Vagina (tissue), 2 donors: ENCODE data around the gene TBXAS1. TPM values are rescaled to one million over a fixed set of nuclear protein-coding genes. Genes with fewer than 3 reads are reported as not detected.

Source experiments
- DNase-seq, 2 donors: peaks; one replicate each; pipeline ENCODE4 v3.0.0-alpha.2; 2017; ENCODE audit errors: extremely low spot score in 2 of 2
- H3K27ac ChIP-seq: fragments of 200-600 bp; sonication (generic); one replicate; pipeline ENCODE4 v1.5.1; 2019
- H3K27me3 ChIP-seq: fragments of 200-600 bp; sonication (generic); one replicate; pipeline ENCODE4 v1.5.1; 2019
- H3K36me3 ChIP-seq, 2 donors: fragments of 200-600 bp; sonication (generic); one replicate each; pipeline ENCODE4 v1.5.1; 2017 to 2019
- H3K4me1 ChIP-seq: fragments of 200-600 bp; sonication (generic); one replicate; pipeline ENCODE4 v1.5.1; 2019
- H3K4me3 ChIP-seq, 2 donors: fragments of 200-600 bp; sonication (generic); 1 replicate in 1 of 2; 2 replicates in 1 of 2; pipeline ENCODE4 v1.5.1; 2016 to 2019
- H3K9me3 ChIP-seq: fragments of 200-600 bp; sonication (generic); one replicate; pipeline ENCODE4 v1.5.1; 2019
- CTCF ChIP-seq, 3 experiments: fragments of 450-650 bp in 2 of 3; fragments of 200-600 bp in 1 of 3; sonication (generic) in 1 of 3; IDR thresholded peaks; one replicate each; pipeline ENCODE4 v1.5.1; 2017 to 2019; ENCODE audit warnings: antibody characterized with exemption in 3 of 3, mild to moderate bottlenecking in 2 of 3, moderate library complexity in 2 of 3
- POLR2A ChIP-seq, 2 donors: fragments of 450-650 bp; IDR thresholded peaks; one replicate each; pipeline ENCODE4 v1.6.1; 2017; ENCODE audit warnings: antibody characterized with exemption in 2 of 2, mild to moderate bottlenecking in 2 of 2, moderate library complexity in 2 of 2
- POLR2AphosphoS5 ChIP-seq, 2 donors: sonication (generic); formaldehyde crosslinking; IDR thresholded peaks; one replicate each; pipeline ENCODE4 v1.9.0; 2017; ENCODE audit warnings: antibody characterized with exemption in 2 of 2, mild to moderate bottlenecking in 2 of 2, low read depth in 1 of 2; ENCODE audit not compliant: insufficient read depth in 1 of 2
- intact Hi-C: fragments of 100-400 bp; cut with DNase I; formaldehyde crosslinking; loops from one replicate; pipeline ENCODE4 v1.15.1; 2023
- total RNA-seq: library from RNA; depleted of rRNA; stranded (reverse); fragments of >200 nt; gene quantifications from one replicate; pipeline ENCODE4 v1.2.3, GENCODE V29; 2016

The TBXAS1 gene
- total RNA-seq, 1 donor from 2014 or later, result 18.4 TPM

DNA sequence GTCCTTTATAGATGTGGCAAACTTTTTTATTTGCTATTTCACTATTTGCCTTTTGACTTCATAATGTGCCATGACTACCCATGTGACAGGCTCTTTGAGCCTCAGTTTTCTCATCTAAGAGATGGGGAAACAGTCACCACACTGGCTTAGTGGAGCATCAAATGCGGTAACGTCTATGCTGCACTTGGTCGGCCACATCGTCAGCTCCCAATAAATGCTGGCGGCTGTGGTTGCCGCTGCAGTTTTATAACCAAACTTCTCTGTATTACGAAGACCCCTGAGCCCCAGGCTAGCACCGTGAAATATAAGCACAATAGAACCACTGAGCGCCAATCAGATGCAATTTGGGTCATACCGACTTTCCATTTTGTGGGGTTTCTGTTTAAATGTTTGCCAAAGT, 177.5 kb downstream of the TBXAS1 start:
- Histone ChIP-seq H3K27ac (no peak overlapping the region), H3K4me3 (no peak overlapping the region), H3K27me3 (no peaks in the 10 kb centered on the region), H3K36me3 (no peaks in the 10 kb centered on the region), H3K4me1 (no peaks in the 10 kb centered on the region), H3K9me3 (no peaks in the 10 kb centered on the region)
- intact Hi-C loops, result loop anchor here (5.0 kb wide), 1 partner anchor 504 kb away; no protein-coding TSS in a partner anchor
- DNase-seq, result no peak
- TF ChIP-seq POLR2A (IDR thresholded peaks at IDR 0.05), result no peak
- TF ChIP-seq POLR2AphosphoS5 (IDR thresholded peaks at IDR 0.05; ENCODE audit: insufficient read depth in 1 of 2, low read depth in 1 of 2), result no peak
- TF ChIP-seq CTCF (IDR thresholded peaks at IDR 0.05), result no peak

DNA sequence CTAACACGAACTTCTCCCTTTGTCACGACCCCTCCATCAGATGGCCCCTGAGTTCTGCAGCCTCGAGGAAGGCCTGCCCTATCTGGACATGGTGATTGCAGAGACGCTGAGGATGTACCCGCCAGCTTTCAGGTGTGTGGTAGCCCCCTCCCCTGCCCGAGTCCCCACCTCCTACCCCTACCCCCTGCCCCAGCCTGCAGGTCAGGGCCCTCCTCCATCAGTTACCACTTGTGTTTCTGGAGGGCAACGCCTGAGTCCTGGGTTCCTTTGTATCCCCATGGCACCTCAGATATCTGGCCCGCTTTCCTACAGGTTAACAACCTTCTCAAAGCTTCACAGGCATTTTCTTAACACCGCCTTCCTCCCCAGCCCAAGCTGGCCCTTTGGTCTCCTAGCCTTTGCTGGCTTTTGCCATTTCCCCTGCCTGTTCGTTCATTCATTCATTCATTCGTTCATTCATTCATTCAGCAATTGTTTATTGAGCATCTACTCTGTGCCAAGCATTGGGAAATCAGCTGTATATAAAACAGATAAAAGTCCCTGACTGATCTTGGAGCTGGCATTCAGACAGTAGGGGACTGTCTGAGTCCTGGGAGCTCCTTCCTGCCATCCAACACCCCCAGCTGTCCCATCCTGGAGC, 178.1 kb downstream of the TBXAS1 start:
- Histone ChIP-seq H3K4me3 (no peak overlapping the region), H3K36me3 (no peaks in the 10 kb centered on the region), H3K27me3 (no peaks in the 10 kb centered on the region), H3K4me1 (no peaks in the 10 kb centered on the region), H3K27ac (no peak overlapping the region), H3K9me3 (no peaks in the 10 kb centered on the region)
- DNase-seq, result no peak
- intact Hi-C loops, result loop anchor here (5.0 kb wide), 1 partner anchor 505 kb away; no protein-coding TSS in a partner anchor
- TF ChIP-seq POLR2A (IDR thresholded peaks at IDR 0.05) (no peak), CTCF (IDR thresholded peaks at IDR 0.05) (no peak), POLR2AphosphoS5 (IDR thresholded peaks at IDR 0.05; ENCODE audit: insufficient read depth in 1 of 2, low read depth in 1 of 2) (no peak)

DNA sequence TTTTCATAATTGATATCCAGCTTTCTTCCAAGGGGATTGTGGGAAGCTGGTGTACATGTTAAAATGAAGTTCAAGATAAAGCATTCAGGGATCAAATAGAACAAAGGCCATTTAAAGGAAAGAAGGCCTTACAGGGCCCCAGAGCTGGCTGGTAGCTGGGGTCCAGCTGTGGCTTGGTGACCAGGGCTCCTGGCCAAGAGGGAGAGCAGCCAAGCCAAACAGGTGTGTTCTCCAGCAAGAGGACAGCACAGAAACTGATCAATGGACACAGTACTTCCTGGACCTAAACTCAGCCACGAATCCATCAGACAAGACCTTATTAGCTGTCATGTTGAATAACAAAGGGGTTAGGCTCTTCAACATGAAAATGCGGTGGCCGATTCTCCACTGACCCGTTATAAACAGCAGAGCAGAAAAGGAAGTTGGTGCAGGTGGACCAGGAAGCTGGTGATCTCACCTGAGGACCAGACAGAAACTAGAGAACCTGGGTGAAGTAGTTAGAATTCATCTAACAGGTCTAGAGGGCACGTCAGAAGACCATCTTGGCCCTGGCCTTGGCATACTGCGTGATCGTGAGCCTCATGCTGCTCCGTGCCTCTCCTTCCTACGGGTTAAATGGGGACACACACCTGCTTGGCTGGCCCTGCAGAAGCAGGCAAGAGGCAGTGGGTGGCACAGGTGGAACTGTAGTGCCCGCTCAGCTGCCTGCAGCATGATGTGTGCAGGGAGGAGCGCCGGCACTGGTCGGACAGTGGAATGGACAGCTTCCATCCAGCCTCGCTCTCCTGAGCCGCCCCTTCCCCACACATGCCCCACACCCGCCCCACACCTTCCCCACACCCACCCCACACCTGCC, 179.9 kb downstream of the TBXAS1 start:
- Histone ChIP-seq H3K4me1 (no peaks in the 10 kb centered on the region), H3K36me3 (no peaks in the 10 kb centered on the region), H3K27ac (no peak overlapping the region), H3K27me3 (no peaks in the 10 kb centered on the region), H3K4me3 (no peak overlapping the region), H3K9me3 (no peaks in the 10 kb centered on the region)
- intact Hi-C loops, result loop anchor here (5.0 kb wide), 1 partner anchor 507 kb away; no protein-coding TSS in a partner anchor
- DNase-seq, result no peak
- TF ChIP-seq POLR2AphosphoS5 (IDR thresholded peaks at IDR 0.05; ENCODE audit: insufficient read depth in 1 of 2, low read depth in 1 of 2), result no peak
- TF ChIP-seq POLR2A (IDR thresholded peaks at IDR 0.05), result no peak
- TF ChIP-seq CTCF (IDR thresholded peaks at IDR 0.05), result no peak

DNA sequence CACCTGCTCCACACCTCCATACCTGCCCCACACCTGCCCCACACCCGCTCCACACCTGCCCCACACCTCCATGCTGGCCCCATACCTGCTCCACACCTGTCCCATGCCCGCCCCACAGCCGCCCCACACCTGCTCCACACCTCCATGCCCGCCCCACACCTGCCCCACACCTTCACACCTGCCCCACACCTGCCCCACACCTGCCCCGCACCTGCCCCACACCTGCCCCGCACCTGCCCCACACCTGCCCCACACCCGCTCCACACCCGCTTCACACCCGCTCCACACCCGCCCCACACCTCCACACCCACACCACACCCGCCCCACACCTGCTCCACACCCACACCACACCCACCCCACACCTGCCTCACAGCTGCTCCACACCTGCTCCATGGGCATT, 180.7 kb downstream of the TBXAS1 start:
- Histone ChIP-seq H3K36me3 (no peaks in the 10 kb centered on the region), H3K4me1 (no peaks in the 10 kb centered on the region), H3K27me3 (no peaks in the 10 kb centered on the region), H3K27ac (no peak overlapping the region), H3K4me3 (no peak overlapping the region), H3K9me3 (no peaks in the 10 kb centered on the region)
- intact Hi-C loops, result loop anchor here (5.0 kb wide), 1 partner anchor 507 kb away; no protein-coding TSS in a partner anchor
- DNase-seq, result no peak
- TF ChIP-seq CTCF (IDR thresholded peaks at IDR 0.05) (no peak), POLR2AphosphoS5 (IDR thresholded peaks at IDR 0.05; ENCODE audit: insufficient read depth in 1 of 2, low read depth in 1 of 2) (no peak), POLR2A (IDR thresholded peaks at IDR 0.05) (no peak)
